Breast epithelium (tissue), 3 donors: ENCODE measurements around the gene ZNF383.
"Not testable (repeated sequence)": the region's sequence is repeated elsewhere in the genome, so short reads cannot be mapped to it uniquely, and the experiment has no call there.

Source experiments
- POLR2A ChIP-seq: fragments of 450-650 bp; IDR thresholded peaks from one replicate; pipeline ENCODE4 v1.6.1; 2016; ENCODE audit warnings: antibody characterized with exemption, mild to moderate bottlenecking, moderate library complexity
- POLR2AphosphoS5 ChIP-seq, 3 donors: sonication (generic); formaldehyde crosslinking; IDR thresholded peaks; one replicate each; pipeline ENCODE4 v1.6.1; 2017; ENCODE audit warnings: antibody characterized with exemption in 3 of 3
- TF ChIP-seq, protein P1 (sequence below), 3 donors: fragments of 450-650 bp; IDR thresholded peaks; one replicate each; pipeline ENCODE4 v1.5.1; 2016 to 2017; ENCODE audit warnings: antibody characterized with exemption in 3 of 3, mild to moderate bottlenecking in 3 of 3, moderate library complexity in 3 of 3

DNA sequence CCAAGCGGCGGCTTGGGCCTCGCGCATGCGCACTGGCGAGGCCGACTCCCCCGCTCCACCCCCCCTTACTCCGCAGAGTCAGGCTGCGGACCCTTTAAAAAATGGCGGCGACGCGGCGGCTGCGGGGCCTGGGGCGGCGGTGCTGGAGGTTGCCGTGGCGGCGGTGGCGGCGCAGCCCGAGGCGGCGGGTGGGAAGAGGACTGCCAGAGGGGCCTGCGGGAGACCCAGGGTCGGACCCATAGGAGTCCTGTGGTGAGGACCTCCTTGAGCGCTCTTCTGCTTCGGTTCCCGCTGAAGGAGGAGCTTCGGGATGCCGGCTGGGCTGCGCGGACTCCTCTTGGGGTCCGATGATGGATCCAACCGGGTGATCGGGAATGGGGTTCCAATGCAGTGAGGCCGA, 71.2 kb downstream of the ZNF383 start:
- TF ChIP-seq, protein P1, sequence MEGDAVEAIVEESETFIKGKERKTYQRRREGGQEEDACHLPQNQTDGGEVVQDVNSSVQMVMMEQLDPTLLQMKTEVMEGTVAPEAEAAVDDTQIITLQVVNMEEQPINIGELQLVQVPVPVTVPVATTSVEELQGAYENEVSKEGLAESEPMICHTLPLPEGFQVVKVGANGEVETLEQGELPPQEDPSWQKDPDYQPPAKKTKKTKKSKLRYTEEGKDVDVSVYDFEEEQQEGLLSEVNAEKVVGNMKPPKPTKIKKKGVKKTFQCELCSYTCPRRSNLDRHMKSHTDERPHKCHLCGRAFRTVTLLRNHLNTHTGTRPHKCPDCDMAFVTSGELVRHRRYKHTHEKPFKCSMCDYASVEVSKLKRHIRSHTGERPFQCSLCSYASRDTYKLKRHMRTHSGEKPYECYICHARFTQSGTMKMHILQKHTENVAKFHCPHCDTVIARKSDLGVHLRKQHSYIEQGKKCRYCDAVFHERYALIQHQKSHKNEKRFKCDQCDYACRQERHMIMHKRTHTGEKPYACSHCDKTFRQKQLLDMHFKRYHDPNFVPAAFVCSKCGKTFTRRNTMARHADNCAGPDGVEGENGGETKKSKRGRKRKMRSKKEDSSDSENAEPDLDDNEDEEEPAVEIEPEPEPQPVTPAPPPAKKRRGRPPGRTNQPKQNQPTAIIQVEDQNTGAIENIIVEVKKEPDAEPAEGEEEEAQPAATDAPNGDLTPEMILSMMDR (IDR thresholded peaks at IDR 0.05), result not testable (repeated sequence)
- TF ChIP-seq POLR2AphosphoS5 (IDR thresholded peaks at IDR 0.05); POLR2A: not testable (repeated sequence)
